ENCODE measurements around the gene KLHL29. TPM values are rescaled to one million over a fixed set of nuclear protein-coding genes. Genes with fewer than 3 reads are reported as not detected.

The KLHL29 gene
- total RNA-seq, 1 donor from 2014 or later: 4.4 TPM

DNA sequence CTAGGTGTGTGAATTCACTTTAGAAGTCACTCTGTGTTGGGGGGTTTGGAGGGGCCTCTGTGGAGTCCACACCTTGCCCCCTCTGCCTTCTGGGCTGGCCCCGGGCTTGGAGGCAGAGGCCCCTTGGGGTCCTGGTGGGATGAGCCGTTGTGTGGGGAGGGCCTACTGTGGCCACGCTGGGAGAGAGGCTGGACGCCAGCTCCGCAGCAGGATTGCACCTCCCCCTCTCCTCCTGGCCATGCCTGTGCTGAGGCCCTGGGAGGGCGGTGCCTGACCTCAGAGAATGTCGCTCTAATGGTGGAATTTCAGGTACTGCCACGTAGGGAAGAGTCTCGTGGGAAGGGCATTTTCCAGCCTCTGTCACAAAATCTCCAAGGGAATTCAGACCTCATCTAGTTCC is 304.9 kb downstream of the KLHL29 start:
- peaks cover 3% of the 10 kb centered on the region for H3K4me1 Mint-ChIP-seq (ENCODE audit: low read depth)
- H3K36me3 Mint-ChIP-seq (ENCODE audit: insufficient read depth): no peaks in the 10 kb centered on the region
- TF ChIP-seq, protein P1, sequence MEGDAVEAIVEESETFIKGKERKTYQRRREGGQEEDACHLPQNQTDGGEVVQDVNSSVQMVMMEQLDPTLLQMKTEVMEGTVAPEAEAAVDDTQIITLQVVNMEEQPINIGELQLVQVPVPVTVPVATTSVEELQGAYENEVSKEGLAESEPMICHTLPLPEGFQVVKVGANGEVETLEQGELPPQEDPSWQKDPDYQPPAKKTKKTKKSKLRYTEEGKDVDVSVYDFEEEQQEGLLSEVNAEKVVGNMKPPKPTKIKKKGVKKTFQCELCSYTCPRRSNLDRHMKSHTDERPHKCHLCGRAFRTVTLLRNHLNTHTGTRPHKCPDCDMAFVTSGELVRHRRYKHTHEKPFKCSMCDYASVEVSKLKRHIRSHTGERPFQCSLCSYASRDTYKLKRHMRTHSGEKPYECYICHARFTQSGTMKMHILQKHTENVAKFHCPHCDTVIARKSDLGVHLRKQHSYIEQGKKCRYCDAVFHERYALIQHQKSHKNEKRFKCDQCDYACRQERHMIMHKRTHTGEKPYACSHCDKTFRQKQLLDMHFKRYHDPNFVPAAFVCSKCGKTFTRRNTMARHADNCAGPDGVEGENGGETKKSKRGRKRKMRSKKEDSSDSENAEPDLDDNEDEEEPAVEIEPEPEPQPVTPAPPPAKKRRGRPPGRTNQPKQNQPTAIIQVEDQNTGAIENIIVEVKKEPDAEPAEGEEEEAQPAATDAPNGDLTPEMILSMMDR (IDR thresholded peaks at IDR 0.05; ENCODE audit: unreplicated experiment): no peak
- H3K4me3 Mint-ChIP-seq (ENCODE audit: low read depth): no peak overlapping the region
- no peaks in the 10 kb centered on the region for H3K9me3 Mint-ChIP-seq (ENCODE audit: low read depth)
- H3K27me3 Mint-ChIP-seq: no peaks in the 10 kb centered on the region
- no peak overlapping the region for H3K27ac Mint-ChIP-seq
- no peak for DNase-seq (ENCODE audit: low spot score, unreplicated experiment)

DNA sequence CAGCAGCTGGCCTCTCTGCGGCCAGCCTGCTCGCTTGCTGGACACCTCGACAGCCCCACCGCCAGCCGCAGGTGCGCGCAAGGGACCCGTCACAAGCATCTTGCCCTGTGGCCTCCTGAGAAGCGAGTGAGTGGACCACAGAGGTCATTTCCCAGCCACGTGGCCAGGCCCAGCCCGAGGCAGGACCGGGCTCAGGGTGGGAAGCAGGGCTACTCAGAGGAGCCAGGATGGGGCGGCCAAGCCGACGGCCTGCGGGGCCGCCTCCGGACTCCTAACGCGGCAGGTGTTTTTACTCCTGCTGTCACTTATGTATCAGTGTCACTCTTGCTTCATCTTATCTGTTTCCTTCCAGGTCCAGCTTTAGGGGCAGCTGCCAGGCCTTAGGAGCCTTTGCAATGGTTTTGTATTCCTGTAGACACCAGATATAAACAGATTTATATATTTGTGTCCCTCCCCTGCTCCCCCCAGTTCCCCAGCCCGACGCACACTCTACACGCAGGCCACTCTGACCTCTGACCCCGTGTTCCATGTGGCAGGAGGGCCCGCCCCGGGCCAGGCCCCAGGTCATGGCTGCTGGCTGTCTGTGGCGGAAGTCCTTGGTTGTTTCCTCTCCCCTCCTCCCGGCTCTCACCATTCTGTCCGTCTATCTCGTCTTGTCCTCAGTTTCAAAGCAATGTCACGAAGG is 305.6 kb downstream of the KLHL29 start:
- TF ChIP-seq, protein P1 (IDR thresholded peaks at IDR 0.05; ENCODE audit: unreplicated experiment): no peak
- Mint-ChIP-seq H3K36me3 (ENCODE audit: insufficient read depth) (no peaks in the 10 kb centered on the region), H3K27ac (no peak overlapping the region), H3K27me3 (no peaks in the 10 kb centered on the region), H3K4me1 (ENCODE audit: low read depth) (peaks cover 3% of the 10 kb centered on the region), H3K4me3 (ENCODE audit: low read depth) (no peak overlapping the region), H3K9me3 (ENCODE audit: low read depth) (no peaks in the 10 kb centered on the region)
- no peak for DNase-seq (ENCODE audit: low spot score, unreplicated experiment)

DNA sequence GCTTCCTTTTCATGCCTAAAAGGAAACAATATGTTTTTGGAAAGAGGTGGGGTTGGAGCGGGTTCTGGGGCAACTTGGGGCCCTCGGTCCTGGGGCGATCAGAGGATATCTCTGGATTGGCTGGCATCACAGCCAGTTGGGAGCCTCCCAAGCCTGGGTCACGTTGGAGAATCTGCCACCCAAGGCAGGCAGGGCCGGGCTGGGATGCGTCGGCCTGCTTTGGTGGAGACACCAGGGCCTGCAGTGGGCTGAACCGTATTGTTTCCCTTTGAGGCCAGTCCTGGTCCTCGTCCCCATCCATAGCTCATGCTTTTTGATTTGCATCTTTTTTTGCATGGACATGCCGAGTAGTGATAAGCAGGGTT is 306.1 kb downstream of the KLHL29 start:
- Mint-ChIP-seq H3K36me3 (ENCODE audit: insufficient read depth) (no peaks in the 10 kb centered on the region), H3K27ac (no peak overlapping the region), H3K27me3 (no peaks in the 10 kb centered on the region), H3K4me1 (ENCODE audit: low read depth) (peaks cover 3% of the 10 kb centered on the region), H3K9me3 (ENCODE audit: low read depth) (no peaks in the 10 kb centered on the region), H3K4me3 (ENCODE audit: low read depth) (no peak overlapping the region)
- DNase-seq (ENCODE audit: low spot score, unreplicated experiment): no peak
- TF ChIP-seq, protein P1 (IDR thresholded peaks at IDR 0.05; ENCODE audit: unreplicated experiment): no peak

DNA sequence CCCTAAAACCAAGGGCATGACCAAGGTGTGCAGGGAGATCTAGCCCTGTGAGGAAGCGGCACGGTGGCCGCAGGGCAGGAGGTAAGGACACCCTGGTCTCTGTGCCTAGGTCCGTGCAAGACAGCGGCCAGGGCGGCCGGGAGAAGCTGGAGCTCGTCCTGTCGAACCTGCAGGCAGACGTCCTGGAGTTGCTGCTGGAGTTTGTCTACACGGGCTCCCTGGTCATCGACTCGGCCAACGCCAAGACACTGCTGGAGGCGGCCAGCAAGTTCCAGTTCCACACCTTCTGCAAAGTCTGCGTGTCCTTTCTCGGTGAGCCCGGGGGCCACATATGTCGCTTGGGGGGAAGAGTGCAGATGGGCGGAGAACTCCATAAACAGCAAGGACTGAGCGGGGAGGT is 306.6 kb downstream of the KLHL29 start:
- TF ChIP-seq, protein P1 (IDR thresholded peaks at IDR 0.05; ENCODE audit: unreplicated experiment): no peak
- H3K4me3 Mint-ChIP-seq (ENCODE audit: low read depth): no peak overlapping the region
- no peaks in the 10 kb centered on the region for H3K9me3 Mint-ChIP-seq (ENCODE audit: low read depth)
- DNase-seq (ENCODE audit: low spot score, unreplicated experiment): no peak
- no peaks in the 10 kb centered on the region for H3K27me3 Mint-ChIP-seq
- H3K4me1 Mint-ChIP-seq (ENCODE audit: low read depth): peaks cover 3% of the 10 kb centered on the region
- H3K27ac Mint-ChIP-seq: no peak overlapping the region
- no peaks in the 10 kb centered on the region for H3K36me3 Mint-ChIP-seq (ENCODE audit: insufficient read depth)

DNA sequence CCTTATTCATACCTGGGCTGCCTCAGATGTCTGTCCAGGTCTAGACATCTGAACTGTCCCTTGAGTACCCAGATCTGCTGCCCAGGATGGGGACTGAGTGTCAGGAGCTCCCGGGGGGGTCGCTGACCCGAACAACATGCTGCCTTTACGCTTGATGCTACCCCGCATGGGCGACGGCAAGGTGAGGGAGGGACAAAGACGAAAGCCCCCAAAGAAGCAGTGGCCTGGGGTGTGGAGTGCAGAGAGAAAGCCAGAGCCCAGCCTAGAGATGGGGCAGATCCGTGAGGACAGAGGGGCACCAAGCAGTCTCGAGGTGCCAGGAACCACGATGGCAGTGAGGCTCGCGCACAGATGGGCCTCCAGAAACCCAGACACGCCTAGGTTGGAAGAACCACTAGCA is 307.3 kb downstream of the KLHL29 start:
- Mint-ChIP-seq H3K4me1 (ENCODE audit: low read depth) (peaks cover 3% of the 10 kb centered on the region), H3K27me3 (no peaks in the 10 kb centered on the region), H3K9me3 (ENCODE audit: low read depth) (no peaks in the 10 kb centered on the region), H3K27ac (peak overlapping the region; percentile 62), H3K4me3 (ENCODE audit: low read depth) (no peak overlapping the region), H3K36me3 (ENCODE audit: insufficient read depth) (no peaks in the 10 kb centered on the region)
- no peak for DNase-seq (ENCODE audit: low spot score, unreplicated experiment)
- TF ChIP-seq, protein P1 (IDR thresholded peaks at IDR 0.05; ENCODE audit: unreplicated experiment): no peak

Data from progenitor cell of endocrine pancreas (in vitro differentiated cells).